GM21619 (cell line): ENCODE measurements around the gene ARFGEF3.

Source experiments
- ATAC-seq: cut with Tn5 transposase; IDR thresholded peaks from one replicate; pipeline ENCODE4 v1.9.1; 2021; ENCODE audit not compliant: unreplicated experiment

Gene ARFGEF3

DNA sequence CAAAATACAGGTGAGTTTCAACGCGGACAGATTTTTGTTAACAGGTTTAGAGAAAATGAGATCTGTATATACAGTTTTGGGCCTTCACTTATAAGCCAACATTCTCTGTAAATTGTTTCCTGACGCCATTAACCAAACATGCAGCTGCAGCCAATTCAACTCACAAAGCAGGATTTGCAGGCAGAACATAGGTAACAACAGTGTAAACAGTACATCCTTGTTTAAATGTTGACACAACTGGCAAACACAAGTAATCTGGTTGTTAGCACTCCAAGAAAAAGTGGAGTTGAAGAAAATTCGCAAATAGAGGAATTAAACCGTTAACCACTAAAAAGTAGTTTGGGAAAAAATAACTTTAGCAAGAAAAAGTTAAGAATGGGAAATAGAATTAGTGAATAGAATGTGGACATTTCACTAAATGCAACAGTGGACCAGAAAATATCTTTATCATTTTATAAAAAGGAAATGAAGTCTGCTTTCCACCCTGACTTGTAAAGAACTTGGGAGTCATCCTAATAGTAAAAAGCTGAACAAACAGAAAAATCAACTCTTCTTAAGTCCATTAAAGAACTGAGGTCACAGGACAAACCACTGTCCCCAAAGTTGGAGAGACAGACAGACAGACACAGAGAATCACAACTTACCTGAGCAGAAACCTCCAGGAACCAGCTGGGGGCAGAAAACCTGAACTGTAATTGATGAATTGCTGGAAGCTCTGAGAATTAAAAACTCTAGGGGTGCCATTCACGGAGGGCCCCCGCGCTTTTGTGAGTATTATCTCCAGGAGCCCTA, 226.0 kb downstream of the ARFGEF3 start:
- no peak for ATAC-seq

GRCh38 chr6:138389551-138389950, 227.8 kb downstream of the ARFGEF3 start:
- ATAC-seq, result no peak
